Measurements from ENCODE around the gene THAP11.

DNA sequence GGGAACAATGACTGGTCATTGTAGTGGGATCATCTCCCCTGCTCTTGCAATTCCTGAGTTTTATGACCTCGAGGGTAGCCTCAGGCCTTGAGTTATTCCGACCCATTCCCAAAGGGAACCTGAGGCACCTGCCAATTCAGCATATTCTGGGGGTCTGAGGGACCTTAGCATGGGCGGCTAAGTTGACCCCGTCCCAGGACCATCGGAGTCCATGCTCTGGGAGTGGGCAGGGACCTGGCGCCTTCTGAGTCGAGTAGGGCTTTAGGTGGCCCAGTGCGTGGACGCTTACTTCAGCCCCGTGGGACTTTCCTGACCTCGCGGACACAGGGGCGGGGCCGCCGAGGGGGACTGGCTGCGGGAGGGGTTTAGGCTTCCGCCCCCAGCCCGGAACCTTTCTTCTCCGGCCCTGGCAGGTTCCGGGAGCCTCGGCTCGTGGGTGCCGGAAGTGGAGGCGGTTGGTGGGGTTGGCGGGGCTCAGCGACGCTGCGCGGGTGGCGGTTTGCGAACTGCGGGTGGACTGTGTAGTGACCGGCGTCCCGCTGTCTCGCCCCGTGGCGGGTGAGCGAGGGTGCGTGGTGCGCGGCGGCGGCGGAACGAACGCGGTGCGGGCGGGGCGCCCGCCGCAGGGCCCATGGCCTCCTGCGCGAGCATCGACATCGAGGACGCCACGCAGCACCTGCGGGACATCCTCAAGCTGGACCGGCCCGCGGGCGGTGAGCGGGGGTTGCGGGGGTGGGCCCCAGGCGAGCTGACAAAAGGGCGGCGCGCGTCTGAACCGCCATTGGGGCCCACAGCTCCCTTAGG, 30.7 kb downstream of the THAP11 start, which contains the start of gene EDC4:
- TF ChIP-seq, protein P1, sequence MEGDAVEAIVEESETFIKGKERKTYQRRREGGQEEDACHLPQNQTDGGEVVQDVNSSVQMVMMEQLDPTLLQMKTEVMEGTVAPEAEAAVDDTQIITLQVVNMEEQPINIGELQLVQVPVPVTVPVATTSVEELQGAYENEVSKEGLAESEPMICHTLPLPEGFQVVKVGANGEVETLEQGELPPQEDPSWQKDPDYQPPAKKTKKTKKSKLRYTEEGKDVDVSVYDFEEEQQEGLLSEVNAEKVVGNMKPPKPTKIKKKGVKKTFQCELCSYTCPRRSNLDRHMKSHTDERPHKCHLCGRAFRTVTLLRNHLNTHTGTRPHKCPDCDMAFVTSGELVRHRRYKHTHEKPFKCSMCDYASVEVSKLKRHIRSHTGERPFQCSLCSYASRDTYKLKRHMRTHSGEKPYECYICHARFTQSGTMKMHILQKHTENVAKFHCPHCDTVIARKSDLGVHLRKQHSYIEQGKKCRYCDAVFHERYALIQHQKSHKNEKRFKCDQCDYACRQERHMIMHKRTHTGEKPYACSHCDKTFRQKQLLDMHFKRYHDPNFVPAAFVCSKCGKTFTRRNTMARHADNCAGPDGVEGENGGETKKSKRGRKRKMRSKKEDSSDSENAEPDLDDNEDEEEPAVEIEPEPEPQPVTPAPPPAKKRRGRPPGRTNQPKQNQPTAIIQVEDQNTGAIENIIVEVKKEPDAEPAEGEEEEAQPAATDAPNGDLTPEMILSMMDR (IDR thresholded peaks at IDR 0.05; ENCODE audit: insufficient read depth, low read length) = no peak
- TF ChIP-seq, protein P2, sequence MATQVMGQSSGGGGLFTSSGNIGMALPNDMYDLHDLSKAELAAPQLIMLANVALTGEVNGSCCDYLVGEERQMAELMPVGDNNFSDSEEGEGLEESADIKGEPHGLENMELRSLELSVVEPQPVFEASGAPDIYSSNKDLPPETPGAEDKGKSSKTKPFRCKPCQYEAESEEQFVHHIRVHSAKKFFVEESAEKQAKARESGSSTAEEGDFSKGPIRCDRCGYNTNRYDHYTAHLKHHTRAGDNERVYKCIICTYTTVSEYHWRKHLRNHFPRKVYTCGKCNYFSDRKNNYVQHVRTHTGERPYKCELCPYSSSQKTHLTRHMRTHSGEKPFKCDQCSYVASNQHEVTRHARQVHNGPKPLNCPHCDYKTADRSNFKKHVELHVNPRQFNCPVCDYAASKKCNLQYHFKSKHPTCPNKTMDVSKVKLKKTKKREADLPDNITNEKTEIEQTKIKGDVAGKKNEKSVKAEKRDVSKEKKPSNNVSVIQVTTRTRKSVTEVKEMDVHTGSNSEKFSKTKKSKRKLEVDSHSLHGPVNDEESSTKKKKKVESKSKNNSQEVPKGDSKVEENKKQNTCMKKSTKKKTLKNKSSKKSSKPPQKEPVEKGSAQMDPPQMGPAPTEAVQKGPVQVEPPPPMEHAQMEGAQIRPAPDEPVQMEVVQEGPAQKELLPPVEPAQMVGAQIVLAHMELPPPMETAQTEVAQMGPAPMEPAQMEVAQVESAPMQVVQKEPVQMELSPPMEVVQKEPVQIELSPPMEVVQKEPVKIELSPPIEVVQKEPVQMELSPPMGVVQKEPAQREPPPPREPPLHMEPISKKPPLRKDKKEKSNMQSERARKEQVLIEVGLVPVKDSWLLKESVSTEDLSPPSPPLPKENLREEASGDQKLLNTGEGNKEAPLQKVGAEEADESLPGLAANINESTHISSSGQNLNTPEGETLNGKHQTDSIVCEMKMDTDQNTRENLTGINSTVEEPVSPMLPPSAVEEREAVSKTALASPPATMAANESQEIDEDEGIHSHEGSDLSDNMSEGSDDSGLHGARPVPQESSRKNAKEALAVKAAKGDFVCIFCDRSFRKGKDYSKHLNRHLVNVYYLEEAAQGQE (IDR thresholded peaks at IDR 0.05; ENCODE audit: insufficient replicate concordance, low read depth) = peak; percentile 4

Measured in HL-60 (cell line).